ENCODE results near the gene LRWD1.

GRCh38 chr7:102439963-102440795 is 24.6 kb upstream of the LRWD1 start:
- TF ChIP-seq, protein P1, sequence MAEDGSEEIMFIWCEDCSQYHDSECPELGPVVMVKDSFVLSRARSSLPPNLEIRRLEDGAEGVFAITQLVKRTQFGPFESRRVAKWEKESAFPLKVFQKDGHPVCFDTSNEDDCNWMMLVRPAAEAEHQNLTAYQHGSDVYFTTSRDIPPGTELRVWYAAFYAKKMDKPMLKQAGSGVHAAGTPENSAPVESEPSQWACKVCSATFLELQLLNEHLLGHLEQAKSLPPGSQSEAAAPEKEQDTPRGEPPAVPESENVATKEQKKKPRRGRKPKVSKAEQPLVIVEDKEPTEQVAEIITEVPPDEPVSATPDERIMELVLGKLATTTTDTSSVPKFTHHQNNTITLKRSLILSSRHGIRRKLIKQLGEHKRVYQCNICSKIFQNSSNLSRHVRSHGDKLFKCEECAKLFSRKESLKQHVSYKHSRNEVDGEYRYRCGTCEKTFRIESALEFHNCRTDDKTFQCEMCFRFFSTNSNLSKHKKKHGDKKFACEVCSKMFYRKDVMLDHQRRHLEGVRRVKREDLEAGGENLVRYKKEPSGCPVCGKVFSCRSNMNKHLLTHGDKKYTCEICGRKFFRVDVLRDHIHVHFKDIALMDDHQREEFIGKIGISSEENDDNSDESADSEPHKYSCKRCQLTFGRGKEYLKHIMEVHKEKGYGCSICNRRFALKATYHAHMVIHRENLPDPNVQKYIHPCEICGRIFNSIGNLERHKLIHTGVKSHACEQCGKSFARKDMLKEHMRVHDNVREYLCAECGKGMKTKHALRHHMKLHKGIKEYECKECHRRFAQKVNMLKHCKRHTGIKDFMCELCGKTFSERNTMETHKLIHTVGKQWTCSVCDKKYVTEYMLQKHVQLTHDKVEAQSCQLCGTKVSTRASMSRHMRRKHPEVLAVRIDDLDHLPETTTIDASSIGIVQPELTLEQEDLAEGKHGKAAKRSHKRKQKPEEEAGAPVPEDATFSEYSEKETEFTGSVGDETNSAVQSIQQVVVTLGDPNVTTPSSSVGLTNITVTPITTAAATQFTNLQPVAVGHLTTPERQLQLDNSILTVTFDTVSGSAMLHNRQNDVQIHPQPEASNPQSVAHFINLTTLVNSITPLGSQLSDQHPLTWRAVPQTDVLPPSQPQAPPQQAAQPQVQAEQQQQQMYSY (CRISPR knock-in tag; IDR thresholded peaks at IDR 0.05) = no peak
- TF ChIP-seq, protein P2, sequence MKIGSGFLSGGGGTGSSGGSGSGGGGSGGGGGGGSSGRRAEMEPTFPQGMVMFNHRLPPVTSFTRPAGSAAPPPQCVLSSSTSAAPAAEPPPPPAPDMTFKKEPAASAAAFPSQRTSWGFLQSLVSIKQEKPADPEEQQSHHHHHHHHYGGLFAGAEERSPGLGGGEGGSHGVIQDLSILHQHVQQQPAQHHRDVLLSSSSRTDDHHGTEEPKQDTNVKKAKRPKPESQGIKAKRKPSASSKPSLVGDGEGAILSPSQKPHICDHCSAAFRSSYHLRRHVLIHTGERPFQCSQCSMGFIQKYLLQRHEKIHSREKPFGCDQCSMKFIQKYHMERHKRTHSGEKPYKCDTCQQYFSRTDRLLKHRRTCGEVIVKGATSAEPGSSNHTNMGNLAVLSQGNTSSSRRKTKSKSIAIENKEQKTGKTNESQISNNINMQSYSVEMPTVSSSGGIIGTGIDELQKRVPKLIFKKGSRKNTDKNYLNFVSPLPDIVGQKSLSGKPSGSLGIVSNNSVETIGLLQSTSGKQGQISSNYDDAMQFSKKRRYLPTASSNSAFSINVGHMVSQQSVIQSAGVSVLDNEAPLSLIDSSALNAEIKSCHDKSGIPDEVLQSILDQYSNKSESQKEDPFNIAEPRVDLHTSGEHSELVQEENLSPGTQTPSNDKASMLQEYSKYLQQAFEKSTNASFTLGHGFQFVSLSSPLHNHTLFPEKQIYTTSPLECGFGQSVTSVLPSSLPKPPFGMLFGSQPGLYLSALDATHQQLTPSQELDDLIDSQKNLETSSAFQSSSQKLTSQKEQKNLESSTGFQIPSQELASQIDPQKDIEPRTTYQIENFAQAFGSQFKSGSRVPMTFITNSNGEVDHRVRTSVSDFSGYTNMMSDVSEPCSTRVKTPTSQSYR (CRISPR knock-in tag; IDR thresholded peaks at IDR 0.05) = no peak
- TF ChIP-seq ZNF121 (CRISPR knock-in tag; IDR thresholded peaks at IDR 0.05) (peak; percentile 82), ATF6 (CRISPR knock-in tag; IDR thresholded peaks at IDR 0.05) (no peak), EMX1 (CRISPR knock-in tag; IDR thresholded peaks at IDR 0.05) (no peak)
- TF ChIP-seq, protein P3, sequence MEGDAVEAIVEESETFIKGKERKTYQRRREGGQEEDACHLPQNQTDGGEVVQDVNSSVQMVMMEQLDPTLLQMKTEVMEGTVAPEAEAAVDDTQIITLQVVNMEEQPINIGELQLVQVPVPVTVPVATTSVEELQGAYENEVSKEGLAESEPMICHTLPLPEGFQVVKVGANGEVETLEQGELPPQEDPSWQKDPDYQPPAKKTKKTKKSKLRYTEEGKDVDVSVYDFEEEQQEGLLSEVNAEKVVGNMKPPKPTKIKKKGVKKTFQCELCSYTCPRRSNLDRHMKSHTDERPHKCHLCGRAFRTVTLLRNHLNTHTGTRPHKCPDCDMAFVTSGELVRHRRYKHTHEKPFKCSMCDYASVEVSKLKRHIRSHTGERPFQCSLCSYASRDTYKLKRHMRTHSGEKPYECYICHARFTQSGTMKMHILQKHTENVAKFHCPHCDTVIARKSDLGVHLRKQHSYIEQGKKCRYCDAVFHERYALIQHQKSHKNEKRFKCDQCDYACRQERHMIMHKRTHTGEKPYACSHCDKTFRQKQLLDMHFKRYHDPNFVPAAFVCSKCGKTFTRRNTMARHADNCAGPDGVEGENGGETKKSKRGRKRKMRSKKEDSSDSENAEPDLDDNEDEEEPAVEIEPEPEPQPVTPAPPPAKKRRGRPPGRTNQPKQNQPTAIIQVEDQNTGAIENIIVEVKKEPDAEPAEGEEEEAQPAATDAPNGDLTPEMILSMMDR (IDR thresholded peaks at IDR 0.05) = no peak
- TF ChIP-seq, protein P4, sequence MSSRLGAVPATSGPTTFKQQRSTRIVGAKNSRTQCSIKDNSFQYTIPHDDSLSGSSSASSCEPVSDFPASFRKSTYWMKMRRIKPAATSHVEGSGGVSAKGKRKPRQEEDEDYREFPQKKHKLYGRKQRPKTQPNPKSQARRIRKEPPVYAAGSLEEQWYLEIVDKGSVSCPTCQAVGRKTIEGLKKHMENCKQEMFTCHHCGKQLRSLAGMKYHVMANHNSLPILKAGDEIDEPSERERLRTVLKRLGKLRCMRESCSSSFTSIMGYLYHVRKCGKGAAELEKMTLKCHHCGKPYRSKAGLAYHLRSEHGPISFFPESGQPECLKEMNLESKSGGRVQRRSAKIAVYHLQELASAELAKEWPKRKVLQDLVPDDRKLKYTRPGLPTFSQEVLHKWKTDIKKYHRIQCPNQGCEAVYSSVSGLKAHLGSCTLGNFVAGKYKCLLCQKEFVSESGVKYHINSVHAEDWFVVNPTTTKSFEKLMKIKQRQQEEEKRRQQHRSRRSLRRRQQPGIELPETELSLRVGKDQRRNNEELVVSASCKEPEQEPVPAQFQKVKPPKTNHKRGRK (CRISPR knock-in tag; IDR thresholded peaks at IDR 0.05; ENCODE audit: borderline replicate concordance) = no peak

All from WTC11 (cell line).